ENCODE data around the gene OLIG1.

Gene OLIG1

GRCh38 chr21:33063907-33064622 is 5.9 kb upstream of the OLIG1 start:
- DNase-seq (ENCODE audit: low spot score) = no peak

GRCh38 chr21:33064623-33065390 is 5.1 kb upstream of the OLIG1 start:
- DNase-seq (ENCODE audit: low spot score) = peak; percentile 50

- no peak for DNase-seq (ENCODE audit: low spot score)
These were observed 2.9 kb upstream of the OLIG1 start for GRCh38 chr21:33067043-33067442.

GRCh38 chr21:33067457-33067856 is 2.5 kb upstream of the OLIG1 start:
- no peak for DNase-seq (ENCODE audit: low spot score)

- no peak for DNase-seq (ENCODE audit: low spot score)
These were observed 698 bp upstream of the OLIG1 start for GRCh38 chr21:33069243-33069642.

GRCh38 chr21:33069645-33069993 is 322 bp upstream of the OLIG1 start:
- DNase-seq (ENCODE audit: low spot score) = no peak

GRCh38 chr21:33070744-33070997 is 730 bp downstream of the OLIG1 start:
- no peak for DNase-seq (ENCODE audit: low spot score)

- DNase-seq (ENCODE audit: low spot score) = no peak
These were observed 1.2 kb downstream of the OLIG1 start for GRCh38 chr21:33070998-33071769.

GRCh38 chr21:33071770-33072306 is 1.9 kb downstream of the OLIG1 start:
- no peak for DNase-seq (ENCODE audit: low spot score)

GRCh38 chr21:33073636-33074035 is 3.7 kb downstream of the OLIG1 start:
- no peak for DNase-seq (ENCODE audit: low spot score)

- no peak for DNase-seq (ENCODE audit: low spot score)
These were observed 5.2 kb downstream of the OLIG1 start for GRCh38 chr21:33075128-33075527.

- DNase-seq (ENCODE audit: low spot score) = no peak
These were observed 5.8 kb downstream of the OLIG1 start for GRCh38 chr21:33075596-33076195.

- no peak for DNase-seq (ENCODE audit: low spot score)
These were observed 6.8 kb downstream of the OLIG1 start for GRCh38 chr21:33076600-33077329.

- peak; percentile 70 for DNase-seq (ENCODE audit: low spot score)
These were observed 9.1 kb downstream of the OLIG1 start for GRCh38 chr21:33078907-33079582.

GRCh38 chr21:33080376-33080775 is 10.4 kb downstream of the OLIG1 start:
- DNase-seq (ENCODE audit: low spot score) = no peak

- DNase-seq (ENCODE audit: low spot score) = no peak
These were observed 10.8 kb downstream of the OLIG1 start for GRCh38 chr21:33080776-33081175.

- DNase-seq (ENCODE audit: low spot score) = no peak
These were observed 18.4 kb downstream of the OLIG1 start for GRCh38 chr21:33088384-33088783.

- no peak for DNase-seq (ENCODE audit: low spot score)
These were observed 19.6 kb downstream of the OLIG1 start for GRCh38 chr21:33089395-33090119.

GRCh38 chr21:33096426-33096825 is 26.5 kb downstream of the OLIG1 start:
- no peak for DNase-seq (ENCODE audit: low spot score)

GRCh38 chr21:33099131-33099530 is 29.2 kb downstream of the OLIG1 start:
- no peak for DNase-seq (ENCODE audit: low spot score)
